Measurements from ENCODE around the gene ZNF500.
A peak's percentile ranks its signal among the peaks of the same experiment; 100 is the strongest.

DNA sequence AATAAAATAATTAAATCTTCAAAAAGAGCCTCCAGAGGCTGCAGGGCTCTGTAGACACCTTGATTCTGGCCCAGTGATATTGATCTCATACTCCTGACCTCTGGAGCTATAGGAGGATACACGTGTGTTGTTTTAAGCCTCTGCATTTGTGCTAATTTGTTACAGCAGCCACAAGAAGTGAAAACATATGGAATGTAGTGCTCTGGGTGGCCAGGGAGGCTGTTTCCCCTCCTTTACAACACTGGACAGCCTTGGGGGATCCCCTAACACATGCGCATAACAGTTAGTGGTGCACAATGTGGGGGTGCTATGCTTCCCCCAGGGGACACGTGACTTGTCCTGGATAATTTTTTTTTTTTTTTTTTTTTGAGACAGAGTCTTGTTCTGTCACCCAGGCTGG lies 4.7 kb upstream of the ZNF500 start:
- TF ChIP-seq GATA3 (IDR thresholded peaks at IDR 0.05; ENCODE audit: low read depth, low read length) (no peak), GATA2 (IDR thresholded peaks at IDR 0.05; ENCODE audit: low read depth, low read length) (peak; percentile 85)
